Muscle layer of duodenum (tissue), 2 donors: Measurements from ENCODE around the gene CDIP1.

Experiments used
- H3K27ac ChIP-seq: one replicate; pipeline ENCODE4 v1.7.0; 2013; ENCODE audit warnings: mild to moderate bottlenecking, low read length
- H3K27me3 ChIP-seq: one replicate; pipeline ENCODE4 v1.7.0; 2013; ENCODE audit warnings: low read depth, mild to moderate bottlenecking, control low read depth, low read length
- H3K36me3 ChIP-seq, 2 donors: one replicate each; pipeline ENCODE4 v1.7.0; 2013; ENCODE audit warnings: low read length in 2 of 2, control low read depth in 1 of 2, mild to moderate bottlenecking in 1 of 2; ENCODE audit not compliant: insufficient read depth in 2 of 2, control insufficient read depth in 1 of 2
- H3K4me1 ChIP-seq, 2 donors: one replicate each; pipeline ENCODE4 v1.7.0; 2013; ENCODE audit warnings: low read length in 2 of 2, mild to moderate bottlenecking in 2 of 2, control low read depth in 1 of 2, moderate library complexity in 1 of 2; ENCODE audit not compliant: insufficient read depth in 2 of 2, control insufficient read depth in 1 of 2
- H3K4me3 ChIP-seq, 2 donors: one replicate each; pipeline ENCODE4 v1.7.0; 2013; ENCODE audit warnings: low read length in 2 of 2, low read depth in 1 of 2, mild to moderate bottlenecking in 1 of 2
- H3K9me3 ChIP-seq, 2 donors: one replicate each; pipeline ENCODE4 v1.7.0; 2013; ENCODE audit warnings: low read length in 2 of 2, control low read depth in 1 of 2, mild to moderate bottlenecking in 1 of 2; ENCODE audit not compliant: control insufficient read depth in 1 of 2
- donor health status: healthy.

The CDIP1 gene

DNA sequence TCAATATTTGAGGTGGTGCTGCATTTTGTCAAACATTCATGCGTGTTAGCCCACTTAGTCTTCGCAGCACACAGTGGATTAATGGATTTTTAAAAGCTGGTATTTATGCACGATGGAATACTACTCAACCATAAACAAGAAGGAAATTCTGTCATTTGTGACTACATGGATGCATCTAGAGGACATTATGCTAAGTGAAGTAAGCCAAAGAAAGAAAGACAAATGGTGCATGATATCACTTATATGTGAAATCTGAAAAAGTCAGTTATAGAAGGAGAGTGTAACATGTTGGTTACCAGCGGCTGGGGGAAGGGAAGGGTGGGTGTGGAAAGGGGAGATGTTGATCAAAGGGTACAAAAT is 39.4 kb downstream of the CDIP1 start:
- Histone ChIP-seq H3K9me3 (no peaks in the 10 kb centered on the region), H3K36me3 (no peaks in the 10 kb centered on the region), H3K4me3 (no peak overlapping the region), H3K4me1 (peaks cover 20 to 24% of the 10 kb centered on the region in 2 donors), H3K27ac (no peak overlapping the region), H3K27me3 (no peaks in the 10 kb centered on the region)

- H3K4me3 ChIP-seq, result no peak overlapping the region
- H3K27ac ChIP-seq, result no peak overlapping the region
- no peaks in the 10 kb centered on the region for H3K36me3 ChIP-seq
- H3K9me3 ChIP-seq, result no peaks in the 10 kb centered on the region
- H3K27me3 ChIP-seq, result no peaks in the 10 kb centered on the region
- peaks cover 20 to 24% of the 10 kb centered on the region in 2 donors for H3K4me1 ChIP-seq
Measured at GRCh38 chr16:4498546-4499195, 39.9 kb downstream of the CDIP1 start.

DNA sequence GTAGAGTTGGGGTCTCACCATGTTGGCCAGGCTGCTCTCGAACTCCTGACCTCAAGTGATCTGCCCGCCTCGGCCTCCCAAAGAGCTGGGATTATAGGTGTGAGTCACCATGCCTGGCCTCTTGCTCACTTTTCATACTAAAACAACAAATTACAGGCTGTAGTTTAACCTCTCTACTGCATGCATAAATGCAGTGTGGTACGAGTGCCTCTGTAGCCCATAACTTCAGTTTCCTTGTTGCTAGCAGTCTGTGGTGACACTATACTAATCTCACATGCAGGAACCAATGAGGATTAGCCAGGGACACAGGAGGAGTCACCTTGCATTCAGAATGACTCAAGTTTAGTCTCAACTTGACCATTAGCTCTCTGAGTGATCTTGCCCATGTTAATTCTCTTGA is 42.3 kb downstream of the CDIP1 start:
- Histone ChIP-seq H3K4me1 (peaks cover 15 to 16% of the 10 kb centered on the region in 2 donors), H3K4me3 (no peak overlapping the region)

GRCh38 chr16:4495766-4496165 is 42.8 kb downstream of the CDIP1 start:
- no peaks in the 10 kb centered on the region for H3K27me3 ChIP-seq
- H3K9me3 ChIP-seq, result no peaks in the 10 kb centered on the region

More for the DNA sequence above, 42.3 kb downstream of the CDIP1 start:
- Histone ChIP-seq H3K36me3 (no peaks in the 10 kb centered on the region), H3K9me3 (no peaks in the 10 kb centered on the region), H3K27ac (no peak overlapping the region), H3K27me3 (no peaks in the 10 kb centered on the region)

DNA sequence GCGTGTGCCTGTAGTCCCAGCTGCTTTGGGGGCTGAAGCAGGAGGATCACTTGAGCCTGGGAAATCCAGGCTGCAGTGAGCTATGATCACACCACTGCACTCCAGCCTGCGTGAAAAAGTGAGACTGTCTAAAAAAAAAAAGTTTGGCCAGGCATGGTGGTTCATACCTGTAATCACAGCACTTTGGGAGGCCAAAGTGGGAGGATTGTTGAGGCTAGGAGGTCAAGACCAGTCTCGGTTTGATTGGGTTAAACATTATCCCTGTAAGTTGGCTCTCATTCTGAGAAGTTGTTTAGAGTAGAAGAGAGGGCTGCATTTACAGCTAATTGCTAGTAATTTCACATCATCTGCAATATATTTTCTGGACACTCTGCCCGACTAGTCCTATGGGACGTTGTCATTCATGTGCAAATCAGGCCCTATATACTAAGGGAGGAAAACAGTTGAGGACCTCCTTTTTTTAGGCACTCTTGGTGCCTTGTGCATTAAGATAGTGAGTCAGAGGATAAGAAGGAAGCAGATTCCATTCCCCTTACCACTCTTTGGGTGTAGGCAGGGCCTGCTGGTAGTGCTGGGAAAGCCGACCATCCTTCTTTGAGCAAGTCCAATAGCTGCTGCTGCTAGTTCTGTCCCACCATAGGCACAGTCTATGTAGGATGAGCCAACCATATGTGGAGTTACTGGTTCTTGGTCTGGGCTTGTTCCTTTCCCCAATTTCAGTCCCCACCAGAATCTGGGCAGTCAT is 43.7 kb downstream of the CDIP1 start:
- no peaks in the 10 kb centered on the region for H3K36me3 ChIP-seq
- no peaks in the 10 kb centered on the region for H3K27me3 ChIP-seq
- H3K9me3 ChIP-seq, result no peaks in the 10 kb centered on the region
- peaks cover 2% of the 10 kb centered on the region in 2 donors for H3K4me1 ChIP-seq
- H3K27ac ChIP-seq, result no peak overlapping the region
- no peak overlapping the region for H3K4me3 ChIP-seq

More at GRCh38 chr16:4495766-4496165, 42.8 kb downstream of the CDIP1 start:
- Histone ChIP-seq H3K4me3 (no peak overlapping the region), H3K4me1 (peaks cover 11% of the 10 kb centered on the region in 2 donors), H3K36me3 (no peaks in the 10 kb centered on the region), H3K27ac (no peak overlapping the region)

DNA sequence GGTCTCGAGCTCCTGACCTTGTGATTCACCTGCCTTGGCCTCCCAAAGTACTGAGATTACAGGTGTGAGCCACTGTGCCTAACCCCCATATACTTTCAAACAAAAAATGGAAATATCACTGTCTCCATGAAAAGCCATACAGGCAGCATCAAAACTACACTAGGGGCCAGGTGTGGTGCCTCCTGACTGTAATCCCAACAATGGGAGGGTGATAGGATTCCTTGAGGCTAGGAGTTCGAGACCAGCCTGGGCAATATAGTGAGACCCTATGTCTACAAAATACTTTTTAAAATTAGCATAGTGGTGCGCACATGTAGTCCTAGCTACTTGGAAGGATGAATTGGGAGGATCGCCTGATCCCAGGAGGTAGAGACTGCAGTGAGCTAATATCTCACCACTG is 46.7 kb downstream of the CDIP1 start:
- no peaks in the 10 kb centered on the region for H3K4me1 ChIP-seq
- H3K9me3 ChIP-seq, result no peaks in the 10 kb centered on the region
- no peak overlapping the region for H3K27ac ChIP-seq
- no peaks in the 10 kb centered on the region for H3K27me3 ChIP-seq
- H3K4me3 ChIP-seq, result no peak overlapping the region
- H3K36me3 ChIP-seq, result peaks cover 0 to 9% of the 10 kb centered on the region in 2 donors

DNA sequence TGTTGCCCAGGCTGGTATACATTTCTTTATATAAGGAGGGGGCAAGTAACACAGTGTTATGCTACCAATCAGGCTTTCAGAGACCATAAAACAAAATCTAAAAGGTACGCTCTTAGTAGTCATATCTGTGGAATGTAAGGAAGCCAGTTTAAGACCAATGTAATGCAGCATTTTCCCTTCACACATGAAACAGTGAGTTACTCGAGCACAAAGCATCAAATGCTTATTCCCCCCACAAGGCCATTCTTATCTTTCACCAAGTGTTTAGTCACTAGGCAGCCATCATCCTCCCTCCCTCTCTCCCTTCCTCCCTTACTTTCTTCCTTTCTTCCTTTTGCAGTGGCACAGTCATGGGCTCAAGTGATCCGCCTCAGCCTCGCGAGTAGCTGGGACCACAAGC is 49.5 kb downstream of the CDIP1 start:
- Histone ChIP-seq H3K36me3 (peaks cover 0 to 19% of the 10 kb centered on the region in 2 donors), H3K27ac (no peak overlapping the region), H3K4me1 (no peaks in the 10 kb centered on the region), H3K27me3 (no peaks in the 10 kb centered on the region), H3K4me3 (no peak overlapping the region), H3K9me3 (no peaks in the 10 kb centered on the region)

- Histone ChIP-seq H3K4me3 (no peak overlapping the region), H3K4me1 (no peaks in the 10 kb centered on the region), H3K27ac (no peak overlapping the region), H3K9me3 (no peaks in the 10 kb centered on the region), H3K36me3 (peaks cover 0 to 19% of the 10 kb centered on the region in 2 donors), H3K27me3 (no peaks in the 10 kb centered on the region)
Measured at GRCh38 chr16:4488499-4488967, 50.0 kb downstream of the CDIP1 start.

DNA sequence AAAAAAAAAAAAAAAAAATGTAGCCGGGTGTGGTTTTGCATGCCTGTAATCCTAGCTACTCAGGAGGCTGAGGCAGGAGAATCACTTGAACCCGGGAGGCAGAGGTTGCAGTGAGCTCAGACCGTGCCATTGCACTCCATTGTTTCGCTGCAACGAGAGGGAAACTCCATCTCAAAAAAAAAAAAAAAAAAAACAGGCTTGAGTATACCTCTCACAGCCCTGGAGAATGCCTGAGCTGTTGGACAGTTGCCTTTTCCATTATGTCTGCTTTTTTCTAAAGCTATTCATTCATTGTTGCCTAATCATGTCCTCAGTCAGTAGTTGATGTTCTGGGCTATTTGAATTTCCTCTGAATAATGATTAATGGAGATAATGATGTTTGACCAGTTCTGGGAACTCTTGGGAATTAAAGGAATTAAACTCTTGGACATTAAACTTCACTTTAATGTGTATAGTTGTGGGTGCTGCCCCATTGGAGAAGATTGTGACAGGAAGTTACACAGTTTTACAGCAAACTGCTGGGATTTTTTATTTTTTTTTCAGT is 50.5 kb downstream of the CDIP1 start:
- Histone ChIP-seq H3K4me1 (no peaks in the 10 kb centered on the region), H3K36me3 (peaks cover 0 to 19% of the 10 kb centered on the region in 2 donors), H3K9me3 (no peaks in the 10 kb centered on the region), H3K27ac (no peak overlapping the region), H3K27me3 (no peaks in the 10 kb centered on the region), H3K4me3 (no peak overlapping the region)

GRCh38 chr16:4486126-4486893 is 52.3 kb downstream of the CDIP1 start:
- no peaks in the 10 kb centered on the region for H3K9me3 ChIP-seq
- no peaks in the 10 kb centered on the region for H3K27me3 ChIP-seq
- no peaks in the 10 kb centered on the region for H3K4me1 ChIP-seq
- peaks cover 0 to 19% of the 10 kb centered on the region in 2 donors for H3K36me3 ChIP-seq
- H3K4me3 ChIP-seq, result no peak overlapping the region
- no peak overlapping the region for H3K27ac ChIP-seq

DNA sequence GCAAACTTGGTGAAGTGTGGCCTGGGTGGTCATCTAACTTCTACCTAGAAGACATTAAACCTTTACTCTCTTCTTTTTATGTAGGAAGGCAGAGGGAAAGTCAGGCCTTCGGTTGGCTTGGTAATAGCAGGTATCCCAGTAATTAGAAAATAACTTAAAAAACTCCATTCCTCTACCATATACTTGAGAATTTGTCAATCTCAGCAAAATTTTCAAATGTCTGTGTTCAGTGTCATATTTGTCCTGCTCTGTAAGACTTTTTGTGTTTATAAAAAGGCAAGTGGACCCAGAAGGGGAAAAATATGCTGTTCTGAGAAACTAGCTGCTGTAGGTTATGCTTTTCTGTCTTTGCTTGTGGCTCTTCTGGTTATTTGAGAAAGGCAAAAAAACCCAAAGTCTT is 56.6 kb downstream of the CDIP1 start:
- Histone ChIP-seq H3K4me1 (peaks cover 0 to 4% of the 10 kb centered on the region in 2 donors), H3K4me3 (no peak overlapping the region), H3K9me3 (no peaks in the 10 kb centered on the region), H3K27ac (no peak overlapping the region), H3K27me3 (no peaks in the 10 kb centered on the region), H3K36me3 (peaks cover 0 to 11% of the 10 kb centered on the region in 2 donors)
